Measurements from ENCODE around the gene GLS2.
A peak's percentile ranks its signal among the peaks of the same experiment; 100 is the strongest.
"Not testable (repeated sequence)": the region's sequence is repeated elsewhere in the genome, so short reads cannot be mapped to it uniquely, and the experiment has no call there.

GLS2 gene

DNA sequence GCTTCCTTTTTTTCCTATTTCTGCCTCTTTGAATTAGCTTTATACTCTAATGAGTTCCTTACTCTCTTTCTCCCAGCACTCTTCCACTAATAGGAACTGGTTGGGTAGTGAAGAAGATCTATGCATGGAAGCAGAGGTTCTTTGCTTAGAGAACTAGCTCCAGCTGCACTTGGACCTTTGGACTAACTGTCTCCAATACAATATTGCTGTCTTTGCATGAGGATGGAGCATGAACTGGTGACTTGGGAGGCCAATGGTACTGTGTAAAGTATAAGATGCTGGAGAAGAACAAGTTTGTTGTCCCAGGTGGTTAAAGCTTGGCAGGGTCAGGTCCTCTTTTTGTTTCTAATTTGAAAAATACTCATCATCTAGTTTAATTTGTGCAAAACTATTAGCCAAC lies 2.4 kb upstream of the GLS2 start:
- no peak for DNase-seq (ENCODE audit: low spot score)

DNA sequence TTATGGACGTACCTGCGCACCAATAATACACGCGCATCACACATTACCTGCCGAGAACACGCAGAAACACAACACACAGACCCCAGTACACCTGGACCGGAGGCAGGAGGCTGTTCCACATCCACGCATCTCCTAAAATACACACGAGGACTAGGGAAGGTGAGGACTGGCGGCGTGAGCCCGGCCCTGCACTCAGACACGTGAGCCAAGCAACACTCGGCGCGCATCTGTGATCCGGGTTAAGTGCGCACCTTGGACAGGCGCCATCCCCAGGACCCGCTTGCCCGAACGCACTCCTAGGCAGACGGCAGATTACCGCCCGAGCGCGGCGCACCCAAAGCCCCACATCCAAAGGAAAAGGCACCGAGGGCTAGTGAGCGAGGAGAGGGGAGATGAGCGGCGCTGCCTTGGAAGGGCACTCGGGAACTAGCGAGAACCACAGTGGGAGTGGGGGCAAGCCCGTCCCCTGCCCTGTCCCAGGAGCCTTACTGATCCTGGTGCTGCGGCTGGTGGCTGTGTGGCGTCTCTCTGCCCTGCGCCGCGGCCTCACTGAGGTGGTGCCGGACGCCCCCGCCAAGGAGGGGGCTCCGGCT lies 417 bp downstream of the GLS2 start:
- peak; percentile 23 for DNase-seq (ENCODE audit: low spot score)

DNA sequence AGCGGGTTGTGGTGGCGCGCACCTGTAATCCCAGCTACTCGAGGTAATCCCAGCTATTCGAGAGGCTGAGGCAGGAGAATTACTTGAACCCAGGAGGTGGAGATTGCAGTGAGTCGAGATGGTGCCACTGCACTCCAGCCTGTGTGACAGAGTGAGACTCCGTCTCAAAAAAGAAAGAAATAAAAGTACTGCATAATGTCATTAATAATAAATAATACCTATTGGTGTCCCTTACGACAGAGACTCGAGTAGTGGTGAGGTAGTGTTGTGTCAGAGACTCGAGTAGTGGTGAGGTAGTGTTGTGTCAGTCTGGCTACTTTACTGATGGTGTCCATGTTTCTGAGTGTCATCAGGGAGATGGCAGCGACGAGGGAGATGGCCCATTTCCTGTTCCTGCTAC lies 1.3 kb downstream of the GLS2 start:
- no peak for DNase-seq (ENCODE audit: low spot score)

DNA sequence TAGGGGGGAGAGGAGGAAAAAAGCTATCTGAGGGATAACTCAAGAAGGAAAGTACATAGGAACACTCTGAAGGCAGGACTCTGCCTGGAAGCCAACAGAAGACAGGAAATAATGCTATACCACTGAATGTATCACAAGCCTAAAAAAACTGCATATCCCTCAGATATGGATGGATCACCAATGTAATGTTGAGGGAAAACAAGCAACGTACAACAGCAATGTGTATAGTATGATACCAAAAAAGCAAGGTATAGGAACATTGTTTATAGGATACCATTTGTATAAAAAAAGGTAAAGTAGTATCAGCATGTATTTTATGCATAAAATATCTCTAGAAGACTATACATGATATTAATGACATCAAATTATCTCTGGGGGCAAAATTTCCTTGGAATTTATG lies 3.4 kb downstream of the GLS2 start:
- DNase-seq (ENCODE audit: low spot score): no peak

DNA sequence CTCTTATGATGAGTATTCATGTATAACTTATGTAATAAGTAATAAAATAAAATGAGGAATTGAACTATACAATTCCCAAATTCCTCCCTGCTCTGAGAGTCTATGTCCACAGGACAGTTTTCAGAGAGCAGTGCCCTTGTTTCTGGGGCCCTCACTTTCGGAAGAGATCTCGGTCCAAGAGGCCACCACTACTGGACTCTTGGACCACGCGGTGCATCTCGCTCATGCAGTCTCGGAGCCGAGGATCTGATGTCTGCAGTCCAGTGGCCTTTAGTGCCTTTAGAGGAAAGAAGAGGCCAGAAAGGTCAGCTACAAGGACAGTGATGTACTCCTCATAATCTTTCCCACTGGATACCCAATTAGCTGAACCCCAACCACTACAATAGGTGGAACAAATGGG lies 8.3 kb downstream of the GLS2 start:
- no peak for DNase-seq (ENCODE audit: low spot score)

DNA sequence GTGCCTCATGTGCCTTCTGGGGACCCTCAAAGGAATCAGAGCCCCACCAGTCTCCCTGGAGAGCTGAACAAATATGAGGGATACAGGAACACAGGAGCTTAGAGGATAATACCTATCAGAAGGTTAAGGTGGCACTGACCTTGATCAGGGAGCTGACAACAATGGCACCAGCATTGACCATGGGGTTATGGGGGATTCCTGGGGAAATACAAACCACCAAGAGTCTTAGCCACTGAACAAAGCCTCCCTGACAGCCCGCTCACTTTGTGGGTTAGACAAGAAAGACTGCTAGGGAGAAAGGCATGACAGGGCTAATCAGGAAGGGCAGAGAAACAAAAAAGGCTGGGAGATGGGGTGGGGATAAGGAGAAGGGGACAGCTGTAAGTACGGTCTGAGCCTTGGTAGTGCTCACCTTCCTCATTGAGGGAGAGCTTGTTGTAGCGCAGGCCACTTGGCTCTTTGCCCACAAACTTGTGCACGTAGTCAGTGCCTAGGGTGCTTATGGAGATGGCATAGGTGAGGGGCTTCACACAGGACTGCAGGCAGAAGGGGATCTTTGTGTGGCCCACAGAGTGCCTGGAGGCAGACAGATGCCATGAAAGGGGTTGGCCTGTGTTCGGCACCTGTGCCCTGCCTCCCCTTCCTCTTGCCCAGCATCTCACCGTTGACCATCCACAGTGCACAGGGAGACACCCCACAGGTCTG lies 10.3 kb downstream of the GLS2 start:
- DNase-seq (ENCODE audit: low spot score): no peak

DNA sequence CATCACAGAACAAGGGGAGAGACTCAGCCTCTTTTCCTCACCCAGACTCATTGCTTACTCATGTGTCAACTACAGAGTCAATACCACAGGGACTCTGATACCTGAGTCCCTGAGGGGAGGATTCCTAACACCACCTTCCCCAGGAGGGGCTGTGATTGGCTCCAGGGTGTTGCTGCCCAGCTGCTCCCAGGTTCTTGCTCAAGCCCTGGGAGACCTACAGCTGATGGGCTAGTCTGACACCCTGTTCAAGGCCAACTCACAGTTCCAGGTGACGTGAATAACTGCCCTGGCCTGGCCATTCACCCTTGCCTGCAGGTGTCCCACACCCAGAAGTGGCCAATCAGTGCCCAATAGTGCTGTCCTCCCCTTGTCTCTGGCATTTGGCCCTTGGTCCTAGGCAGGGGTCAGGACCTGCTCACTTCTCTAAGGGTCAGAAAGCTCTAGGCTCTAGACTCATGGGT lies 11.0 kb downstream of the GLS2 start:
- no peak for DNase-seq (ENCODE audit: low spot score)

DNA sequence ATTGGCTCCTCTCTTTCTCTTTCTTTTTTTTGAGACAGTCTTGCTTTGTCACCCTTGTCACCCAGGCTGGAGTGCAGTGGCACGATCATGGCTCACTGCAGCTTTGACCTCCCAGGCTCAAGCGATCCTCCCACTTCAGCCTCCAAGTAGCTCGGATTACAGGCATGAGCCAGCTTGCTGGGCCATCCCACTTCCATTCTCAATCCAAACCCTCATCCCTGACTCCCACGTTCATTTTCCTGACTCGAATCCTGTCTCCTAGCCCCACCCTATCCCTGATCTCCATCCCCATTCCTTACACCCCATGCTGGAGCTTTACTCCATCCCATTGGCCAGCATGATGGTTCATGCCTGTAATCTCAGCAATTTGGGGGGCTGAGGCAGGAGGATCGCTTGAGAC lies 11.8 kb downstream of the GLS2 start:
- no peak for DNase-seq (ENCODE audit: low spot score)

DNA sequence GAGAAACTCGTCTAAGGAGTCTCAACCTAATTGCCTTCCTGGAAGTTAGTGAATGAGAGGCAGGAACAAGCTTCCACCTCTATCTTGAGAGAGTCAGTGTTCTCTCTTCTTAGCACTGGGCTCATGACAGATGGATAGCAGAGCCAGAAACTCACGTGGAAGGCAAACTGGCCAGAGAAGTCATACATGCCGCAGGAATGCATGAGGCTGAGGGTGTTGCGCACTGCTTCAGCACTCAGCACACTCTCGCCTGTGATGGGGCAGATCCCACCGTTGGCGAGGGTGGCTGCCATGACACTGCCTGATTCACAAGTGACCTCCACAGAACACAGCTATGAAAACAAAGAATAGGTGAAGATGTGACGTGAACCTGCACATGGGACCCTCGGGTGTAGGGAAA lies 13.6 kb downstream of the GLS2 start:
- no peak for DNase-seq (ENCODE audit: low spot score)

DNA sequence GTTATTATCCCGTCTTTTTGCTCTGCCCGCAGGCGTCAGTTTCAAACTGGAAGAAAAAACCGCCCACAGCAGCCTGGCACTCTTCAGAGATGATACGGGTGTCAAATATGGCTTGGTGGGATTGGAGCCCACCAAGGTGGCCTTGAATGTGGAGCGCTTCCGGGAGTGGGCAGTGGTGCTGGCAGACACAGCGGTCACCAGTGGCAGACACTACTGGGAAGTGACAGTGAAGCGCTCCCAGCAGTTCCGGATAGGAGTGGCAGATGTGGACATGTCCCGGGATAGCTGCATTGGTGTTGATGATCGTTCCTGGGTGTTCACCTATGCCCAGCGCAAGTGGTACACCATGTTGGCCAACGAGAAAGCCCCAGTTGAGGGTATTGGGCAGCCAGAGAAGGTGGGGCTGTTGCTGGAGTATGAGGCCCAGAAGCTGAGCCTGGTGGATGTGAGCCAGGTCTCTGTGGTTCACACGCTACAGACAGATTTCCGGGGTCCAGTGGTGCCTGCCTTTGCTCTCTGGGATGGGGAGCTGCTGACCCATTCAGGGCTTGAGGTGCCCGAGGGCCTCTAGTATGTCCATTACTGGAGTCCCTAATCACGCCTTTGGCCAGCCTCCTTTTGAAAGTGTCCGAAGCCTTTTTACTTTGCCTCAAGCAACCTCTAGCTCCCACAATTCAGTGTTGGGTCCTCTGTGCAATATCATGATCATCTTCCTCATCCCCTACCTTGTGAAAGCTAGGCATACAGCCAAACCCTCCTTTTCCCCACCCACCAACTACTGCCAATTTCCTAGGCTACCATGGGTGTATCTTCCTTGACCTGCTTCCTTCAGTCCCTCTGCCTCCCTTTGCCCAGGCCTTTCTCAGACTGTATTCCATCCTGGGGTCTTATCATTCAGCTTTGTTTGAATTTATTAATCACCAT lies 18.7 kb downstream of the GLS2 start:
- no peak for DNase-seq (ENCODE audit: low spot score)

DNA sequence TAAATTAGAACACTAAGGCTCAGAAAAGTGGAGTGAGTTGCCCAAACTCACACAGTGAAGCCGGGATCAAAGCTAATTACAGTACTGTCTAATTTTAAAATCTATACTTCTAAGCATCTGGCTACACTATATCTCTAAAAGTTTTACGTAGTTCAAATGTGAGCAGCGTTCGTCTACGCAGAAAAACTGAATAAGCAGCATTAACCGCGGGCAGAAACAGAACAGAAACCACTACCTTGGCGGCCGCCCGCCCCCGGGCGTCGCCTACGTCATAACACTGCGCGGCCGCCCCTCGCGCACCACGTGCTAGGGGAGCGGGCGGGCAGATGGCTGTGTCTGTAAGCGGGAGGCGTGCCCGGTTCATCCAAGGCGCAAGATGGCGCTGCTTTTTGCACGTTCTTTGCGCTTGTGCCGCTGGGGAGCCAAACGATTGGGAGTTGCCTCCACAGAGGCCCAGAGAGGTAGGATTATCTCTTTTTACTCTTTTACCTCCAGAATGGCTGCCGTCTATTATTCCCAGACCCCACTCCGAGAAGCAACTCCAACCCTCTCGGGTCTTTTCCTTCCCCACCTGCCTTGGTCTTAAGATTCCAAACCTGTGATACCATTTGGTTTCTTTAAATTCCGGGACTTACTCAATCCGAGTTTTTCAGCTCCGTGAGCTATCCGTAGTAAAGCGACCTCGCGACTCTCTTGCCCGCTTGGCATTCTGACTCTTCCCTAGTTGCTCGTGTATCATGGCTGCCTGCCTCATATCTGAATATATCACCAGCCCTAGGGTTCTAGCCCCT lies 19.6 kb downstream of the GLS2 start, which contains the start of gene SPRYD4:
Gene SPRYD4, plus strand, starts transcription at position 363 of the 791 bp plus-strand sequence. Its CDS starts 14 bp downstream, at position 377.
- DNase-seq (ENCODE audit: low spot score): peak; percentile 96

DNA sequence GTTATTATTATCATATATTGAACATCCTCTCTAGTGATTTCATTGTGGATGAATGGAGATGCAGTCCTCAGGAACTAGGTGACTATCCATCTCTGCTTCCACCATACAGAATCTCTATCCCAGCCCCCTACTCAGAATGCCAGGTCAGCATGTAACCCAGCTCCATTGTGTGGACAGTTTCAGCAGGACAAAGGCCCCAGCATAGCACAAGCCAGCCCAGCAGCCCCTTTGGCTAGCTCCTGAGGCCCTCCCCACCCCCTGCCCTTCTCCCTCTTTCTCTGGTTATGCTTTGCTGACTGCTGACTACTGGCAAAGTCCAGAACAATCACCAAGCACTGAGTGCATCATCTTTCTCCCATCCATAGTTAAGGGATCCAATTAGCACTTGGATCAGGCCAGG lies 25.4 kb downstream of the GLS2 start:
- DNase-seq (ENCODE audit: low spot score): no peak

DNA sequence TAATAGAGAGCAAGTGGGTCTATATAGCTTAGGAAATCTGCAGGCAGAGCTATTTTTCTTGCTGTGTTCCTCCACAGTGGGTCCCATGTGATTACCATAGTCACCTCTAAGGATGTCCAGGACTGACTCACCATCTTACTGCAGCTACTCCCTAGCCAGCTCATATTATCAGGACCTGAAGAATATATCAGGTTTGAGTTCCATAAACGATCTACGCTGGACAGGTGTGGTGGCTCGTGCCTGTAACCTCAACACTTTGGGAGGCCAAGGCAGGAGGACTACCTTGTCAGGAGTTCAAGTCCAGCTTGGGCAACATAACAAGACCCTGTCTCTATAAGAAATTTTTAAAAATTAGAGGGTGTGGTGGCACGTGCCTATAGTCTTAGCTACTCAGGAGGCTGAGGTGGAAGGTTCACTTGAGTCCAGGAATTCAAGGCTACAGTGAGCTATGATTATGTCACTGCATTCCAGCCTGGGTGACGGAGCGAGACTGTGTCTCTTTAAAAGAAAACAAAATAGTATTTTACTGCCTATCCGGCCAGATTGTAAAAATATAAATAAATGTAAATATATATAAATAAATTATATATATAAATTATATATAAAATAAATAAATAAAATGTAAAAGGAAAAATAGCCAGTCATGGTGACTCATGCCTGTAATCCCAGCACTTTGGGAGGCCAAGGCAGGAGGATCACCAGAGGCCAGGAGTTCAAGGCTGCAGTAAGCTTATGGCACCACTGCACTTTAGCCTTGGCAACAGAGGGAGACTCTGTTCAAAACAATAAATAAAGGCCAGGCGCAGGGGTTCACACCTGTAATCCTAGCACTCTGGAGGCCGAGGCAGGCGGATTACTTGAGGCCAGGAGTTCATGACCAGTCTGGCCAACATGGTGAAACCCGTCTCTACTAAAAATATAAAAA lies 26.5 kb downstream of the GLS2 start:
- DNase-seq (ENCODE audit: low spot score): no peak

DNA sequence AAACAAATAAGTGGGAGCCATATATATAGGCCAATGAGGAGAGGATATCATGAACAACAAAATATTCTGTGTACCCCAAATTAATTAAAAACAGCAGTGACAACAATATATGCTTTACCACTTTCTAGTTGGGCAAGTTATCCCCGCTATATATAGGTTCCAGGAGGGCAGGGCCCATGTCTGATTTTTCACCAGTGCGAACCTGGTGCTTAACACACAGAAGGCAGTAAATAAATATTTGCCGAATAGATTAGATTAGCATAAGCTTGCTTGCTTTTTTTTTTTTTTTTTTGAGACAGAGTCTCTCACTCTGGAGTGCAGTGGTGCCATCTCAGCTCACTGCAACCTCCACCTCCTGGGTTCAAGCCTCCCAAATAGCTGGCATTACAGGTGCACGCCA lies 30.1 kb downstream of the GLS2 start:
- DNase-seq (ENCODE audit: low spot score): no peak

DNA sequence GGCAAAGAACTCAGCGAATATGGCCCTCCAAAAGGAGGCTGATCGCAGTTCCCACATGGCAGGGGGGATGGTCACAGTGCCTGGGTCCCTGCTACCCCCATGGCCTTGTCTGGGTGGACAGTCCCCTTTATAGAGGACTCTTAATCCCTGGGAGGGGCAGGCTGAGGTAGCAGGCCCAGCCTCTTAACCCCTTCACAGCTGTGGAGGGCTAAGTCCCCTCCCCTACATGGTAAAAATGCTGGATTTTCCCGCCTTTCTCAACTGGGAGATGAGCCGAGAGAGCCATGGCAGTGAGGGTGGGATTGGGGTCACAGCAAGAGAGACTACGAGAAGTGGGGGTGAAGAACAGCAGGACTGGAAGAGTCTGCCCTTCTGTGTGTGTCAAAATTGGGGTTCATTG lies 33.4 kb downstream of the GLS2 start, which contains the start of gene MIP:
Gene MIP, minus strand, starts transcription at position 101 of the 400 bp plus-strand sequence. Its CDS starts 44 bp downstream, at position 57.
- no peak for DNase-seq (ENCODE audit: low spot score)

DNA sequence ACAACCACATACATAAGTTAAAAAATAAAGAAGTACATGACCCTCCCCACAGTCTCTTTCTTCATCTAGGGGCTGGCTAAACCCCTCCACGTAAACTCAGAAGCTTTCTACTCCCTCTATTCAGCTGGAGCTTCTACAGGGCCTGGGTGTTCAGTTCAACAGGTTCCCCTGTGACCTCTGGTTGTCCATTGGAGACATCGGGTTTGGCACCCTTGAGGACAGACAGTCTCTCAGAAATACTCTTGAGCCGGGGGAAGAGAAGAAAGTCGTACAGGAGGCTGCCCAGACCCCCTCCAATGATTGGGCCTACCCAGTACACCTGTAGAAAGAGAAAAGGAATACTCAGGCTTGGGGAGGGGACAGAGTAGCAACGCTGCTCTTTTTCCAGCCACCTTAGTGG lies 36.8 kb downstream of the GLS2 start:
- DNase-seq (ENCODE audit: low spot score): no peak

DNA sequence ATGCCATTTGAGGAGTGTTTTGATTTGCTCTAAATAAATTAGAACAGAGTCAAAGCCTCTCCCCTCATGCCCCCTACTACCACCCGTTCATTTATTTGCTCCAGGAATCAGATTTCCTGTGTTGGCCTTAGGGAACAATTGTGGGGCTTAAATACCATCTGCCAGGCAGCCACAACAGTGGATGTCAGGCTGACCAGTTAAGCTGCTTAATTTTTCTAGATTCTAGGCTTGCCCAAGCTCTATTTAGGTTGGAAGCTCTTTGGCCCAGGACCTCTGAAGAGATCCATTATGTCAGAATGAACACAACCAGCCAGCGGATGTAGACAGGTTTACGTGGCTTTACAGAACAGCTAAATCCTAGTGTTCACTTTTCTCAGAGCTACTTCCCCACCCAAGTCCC lies 37.7 kb downstream of the GLS2 start:
- no peak for DNase-seq (ENCODE audit: low spot score)

DNA sequence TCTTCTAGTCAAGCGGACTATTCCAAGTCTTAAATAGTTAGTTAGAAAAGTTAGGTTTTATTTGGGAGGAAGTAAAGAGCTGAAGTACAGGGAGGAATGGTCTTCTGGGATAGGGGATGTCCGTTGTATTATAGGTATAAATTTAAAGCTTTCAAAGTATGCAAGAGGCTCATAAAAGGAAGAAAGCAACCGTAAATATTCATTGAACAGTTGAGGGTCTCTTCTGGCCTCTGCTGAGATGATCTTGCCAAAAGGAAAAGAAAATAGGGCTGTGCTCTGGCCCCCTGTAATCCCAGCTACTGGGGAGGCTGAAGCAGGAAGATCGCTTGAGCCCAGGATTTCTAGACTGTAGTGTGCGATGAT lies 38.4 kb downstream of the GLS2 start:
- DNase-seq (ENCODE audit: low spot score): no peak

DNA sequence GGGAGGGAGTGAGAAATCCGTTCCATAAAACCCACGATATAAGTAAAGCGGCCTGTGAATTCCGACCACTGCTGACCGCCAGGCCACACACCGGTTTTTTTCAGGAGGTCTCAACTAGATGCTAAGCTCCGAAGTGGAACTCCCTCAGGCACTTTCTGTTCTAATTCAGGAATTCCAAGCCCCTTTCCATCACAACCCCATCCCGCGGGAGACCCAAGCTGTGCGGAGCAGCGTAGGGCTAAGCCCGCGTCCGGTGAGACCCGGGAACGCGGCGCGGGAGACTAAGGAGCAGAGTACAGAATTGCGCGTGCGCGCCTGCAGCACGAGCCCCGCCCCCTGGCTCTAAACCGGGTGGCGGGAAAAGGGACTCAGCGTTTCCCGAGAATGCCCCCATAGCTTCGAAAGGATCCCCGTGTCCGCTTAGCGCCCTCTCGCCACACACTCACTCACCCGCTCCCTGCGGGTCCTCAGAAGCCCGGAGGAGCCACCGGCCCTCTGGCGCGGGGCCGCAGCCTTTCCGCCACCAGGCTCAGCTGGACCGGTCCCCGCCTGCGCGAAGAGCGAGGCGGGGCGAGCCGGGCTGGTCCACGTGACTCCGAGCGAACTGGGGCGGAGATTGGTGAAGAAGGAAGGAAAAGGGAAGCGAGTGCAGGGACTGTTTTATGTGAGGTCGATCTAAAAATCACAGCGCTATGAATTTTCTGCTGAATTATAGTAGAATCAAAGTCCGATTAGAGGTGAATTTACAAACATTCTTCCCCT lies 38.9 kb downstream of the GLS2 start, which contains the start of gene TIMELESS:
Gene TIMELESS, minus strand, starts transcription at position 567 of the 762 bp plus-strand sequence. CDS start 15,256 bp downstream, outside the sequence.
- DNase-seq (ENCODE audit: low spot score): peak; percentile 97

DNA sequence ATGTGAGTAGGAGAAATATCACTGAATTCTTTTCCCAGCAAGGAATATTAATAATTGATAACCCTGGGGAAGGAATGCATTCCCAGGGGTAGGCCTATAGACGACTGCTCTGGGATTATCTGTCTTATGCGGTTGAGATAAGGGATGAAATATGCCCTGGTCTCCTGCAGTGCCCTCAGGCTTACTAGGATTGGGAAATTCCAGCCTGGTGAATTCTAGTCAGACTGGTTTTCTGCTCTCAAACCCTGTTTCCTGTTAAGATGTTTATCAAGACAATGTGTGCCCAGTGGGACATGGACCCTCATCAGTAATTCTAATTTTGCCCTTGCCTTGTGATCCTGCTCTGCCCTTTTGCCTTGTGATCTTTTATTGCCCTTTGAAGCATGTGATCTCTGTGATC lies 44.8 kb downstream of the GLS2 start:
- DNase-seq (ENCODE audit: low spot score): not testable (repeated sequence)
